Natural killer cell (primary cell): ENCODE measurements around the gene SLC25A48. TPM values are rescaled to one million over a fixed set of nuclear protein-coding genes. Genes with fewer than 3 reads are reported as not detected.

ENCODE experiments used
- ATAC-seq, 3 donors: fragments of 150-1000 bp in 2 of 3; fragments of 200-7000 bp in 1 of 3; cut with Tn5 transposase; 1 replicate in 1 of 3; 2 replicates in 2 of 3; pipeline ENCODE4 v1.10.0; 2021; ENCODE audit warnings: mild to moderate bottlenecking in 2 of 3, moderate library complexity in 2 of 3
- DNase-seq, 2 donors: peaks; one replicate each; pipeline versions ENCODE4 v3.0.0 to v3.0.0-alpha.2; 2013 to 2021; ENCODE audit warnings: mixed read lengths in 1 of 2
- H3K27ac ChIP-seq: one replicate; pipeline ENCODE4 v1.5.1; 2013; ENCODE audit warnings: mild to moderate bottlenecking, low read length
- H3K27me3 ChIP-seq: one replicate; pipeline ENCODE4 v1.6.1; 2013; ENCODE audit warnings: low read length; ENCODE audit not compliant: control insufficient read depth, insufficient read depth
- H3K36me3 ChIP-seq: one replicate; pipeline ENCODE4 v1.6.1; 2013; ENCODE audit warnings: low read length; ENCODE audit not compliant: control insufficient read depth, insufficient read depth
- H3K4me1 ChIP-seq: one replicate; pipeline ENCODE4 v1.6.1; 2013; ENCODE audit warnings: low read length; ENCODE audit not compliant: control insufficient read depth, insufficient read depth
- H3K4me3 ChIP-seq: one replicate; pipeline ENCODE4 v1.5.1; 2013; ENCODE audit warnings: low read length
- H3K9me3 ChIP-seq: one replicate; pipeline ENCODE4 v1.6.1; 2013; ENCODE audit warnings: low read length; ENCODE audit not compliant: control insufficient read depth, insufficient read depth
- H3K27ac Mint-ChIP-seq, 2 donors: one replicate each; pipeline ENCODE4 v1.8.0; 2022; ENCODE audit warnings: mild to moderate bottlenecking in 2 of 2, mixed read lengths in 2 of 2, moderate library complexity in 1 of 2
- H3K27me3 Mint-ChIP-seq, 2 donors: one replicate each; pipeline ENCODE4 v1.8.0; 2022; ENCODE audit warnings: low read depth in 2 of 2, mixed read lengths in 2 of 2
- H3K36me3 Mint-ChIP-seq: one replicate; pipeline ENCODE4 v1.8.0; 2022; ENCODE audit warnings: mixed read lengths
- H3K4me1 Mint-ChIP-seq, 2 donors: one replicate each; pipeline ENCODE4 v1.8.0; 2022; ENCODE audit warnings: mixed read lengths in 2 of 2
- H3K4me3 Mint-ChIP-seq: one replicate; pipeline ENCODE4 v1.8.0; 2022; ENCODE audit warnings: mild to moderate bottlenecking, moderate library complexity, mixed read lengths
- H3K9me3 Mint-ChIP-seq, 2 donors: one replicate each; pipeline ENCODE4 v1.8.0; 2022; ENCODE audit warnings: mixed read lengths in 2 of 2
- CTCF ChIP-seq: fragments of 200-600 bp; IDR thresholded peaks from one replicate; pipeline ENCODE4 v1.8.0; 2022; ENCODE audit warnings: antibody characterized with exemption
- WGBS: methylation state at CpG from one replicate; pipeline ENCODE4 v1.1.7; 2013; ENCODE audit warnings: missing lambda C conversion rate; ENCODE audit not compliant: insufficient coverage; 5-methylcytosine and 5-hydroxymethylcytosine counted together
- intact Hi-C: fragments of 100-400 bp; cut with micrococcal nuclease; formaldehyde crosslinking; loops from one replicate; pipeline ENCODE4 v1.14.2; 2022
- total RNA-seq, 4 donors: library from RNA; stranded (reverse); fragments of 120-200 nt in 1 of 4; gene quantifications; one replicate each; pipeline versions ENCODE4 v1.2.3 to v1.2.4, GENCODE V29; 2013 to 2022

The SLC25A48 gene
- total RNA-seq, 3 donors from 2014 or later (not counting 1 experiment from before 2014, with no cell fraction given) = not detected

- Histone ChIP-seq H3K27me3 (no peaks in the 10 kb centered on the region), H3K4me3 (no peak overlapping the region), H3K4me1 (no peaks in the 10 kb centered on the region), H3K27ac (no peak overlapping the region), H3K36me3 (no peaks in the 10 kb centered on the region), H3K9me3 (no peaks in the 10 kb centered on the region)
- 84% methylated on average over 7 of the region's 8 CpGs for WGBS
- DNase-seq = no peak
- Mint-ChIP-seq H3K9me3 (no peaks in the 10 kb centered on the region), H3K36me3 (no peaks in the 10 kb centered on the region), H3K27me3 (peaks cover 8 to 16% of the 10 kb centered on the region in 2 donors), H3K4me3 (no peak overlapping the region), H3K4me1 (no peaks in the 10 kb centered on the region), H3K27ac (no peak overlapping the region)
- TF ChIP-seq CTCF = no peak
- no peak for ATAC-seq
- intact Hi-C loops = no loop called here
These were observed 7.3 kb upstream of the SLC25A48 start for GRCh38 chr5:135826994-135827671.

- 80% methylated on average over 10 of the region's 10 CpGs for WGBS
- H3K4me3 Mint-ChIP-seq = no peak overlapping the region
- ATAC-seq (no peak), DNase-seq (no peak)
- peaks cover 14 to 25% of the 10 kb centered on the region in 2 donors for H3K27me3 Mint-ChIP-seq
- H3K27ac ChIP-seq = no peak overlapping the region
- no peaks in the 10 kb centered on the region for H3K4me1 ChIP-seq
- no peaks in the 10 kb centered on the region for H3K36me3 Mint-ChIP-seq
- no peaks in the 10 kb centered on the region for H3K9me3 ChIP-seq
- H3K4me3 ChIP-seq = no peak overlapping the region
- intact Hi-C loops = no loop called here
- H3K9me3 Mint-ChIP-seq = no peaks in the 10 kb centered on the region
- H3K36me3 ChIP-seq = no peaks in the 10 kb centered on the region
- TF ChIP-seq CTCF = no peak
- no peak overlapping the region for H3K27ac Mint-ChIP-seq
- no peaks in the 10 kb centered on the region for H3K4me1 Mint-ChIP-seq
- no peaks in the 10 kb centered on the region for H3K27me3 ChIP-seq
These were observed 6.3 kb upstream of the SLC25A48 start for GRCh38 chr5:135827965-135828781.

- Histone ChIP-seq H3K36me3 (no peaks in the 10 kb centered on the region), H3K4me1 (no peaks in the 10 kb centered on the region), H3K27me3 (no peaks in the 10 kb centered on the region), H3K4me3 (no peak overlapping the region), H3K9me3 (no peaks in the 10 kb centered on the region), H3K27ac (no peak overlapping the region)
- Mint-ChIP-seq H3K27ac (no peak overlapping the region), H3K27me3 (peaks cover 15 to 31% of the 10 kb centered on the region in 2 donors), H3K4me1 (no peaks in the 10 kb centered on the region), H3K4me3 (no peak overlapping the region), H3K36me3 (no peaks in the 10 kb centered on the region), H3K9me3 (no peaks in the 10 kb centered on the region)
- intact Hi-C loops = no loop called here
- DNase-seq = no peak
- no peak for TF ChIP-seq CTCF
- ATAC-seq = no peak
- 88% methylated on average over 2 of the region's 2 CpGs for WGBS
These were observed 5.7 kb upstream of the SLC25A48 start for GRCh38 chr5:135828782-135829127.
